ENCODE results near the gene UBE2R2. TPM values are rescaled to one million over a fixed set of nuclear protein-coding genes. Genes with fewer than 3 reads are reported as not detected.
"Not testable (repeated sequence)": the region's sequence is repeated elsewhere in the genome, so short reads cannot be mapped to it uniquely, and the experiment has no call there.

Gene UBE2R2
- total RNA-seq, 1 donor from 2014 or later: 36.7 TPM

- Histone ChIP-seq H3K4me3 (no peak overlapping the region), H3K27ac (peak overlapping the region; percentile 31), H3K27me3 (no peaks in the 10 kb centered on the region), H3K36me3 (no peaks in the 10 kb centered on the region), H3K9me3 (no peaks in the 10 kb centered on the region), H3K4me1 (peaks cover 21% of the 10 kb centered on the region)
- ATAC-seq (peak; percentile 49), DNase-seq (no peak)
- no peak for TF ChIP-seq CTCF (IDR thresholded peaks at IDR 0.05)
- intact Hi-C loops (cut with DNase I): no loop called here
Measured at GRCh38 chr9:33843312-33843961, 26.5 kb downstream of the UBE2R2 start.

DNA sequence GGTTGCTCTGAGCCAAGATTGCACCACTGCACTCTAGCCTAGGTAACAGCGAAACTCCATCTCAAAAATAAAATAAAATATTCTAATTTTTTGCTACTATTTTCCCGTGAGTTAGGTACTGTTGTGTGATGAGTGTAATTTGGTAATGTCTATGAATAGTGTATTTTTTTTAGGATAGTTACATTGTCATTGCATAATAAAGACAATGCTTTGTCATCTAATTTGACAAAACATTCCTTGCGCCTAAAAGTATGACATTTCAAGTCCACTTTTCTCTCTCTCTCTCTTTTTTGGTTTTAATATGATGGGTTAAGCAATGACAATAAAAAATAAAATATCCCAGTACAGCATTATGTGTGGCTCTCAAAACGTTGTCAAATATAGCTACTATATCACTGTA, 29.3 kb downstream of the UBE2R2 start:
- DNase-seq (no peak), ATAC-seq (no peak)
- H3K4me1 ChIP-seq: peaks cover 34% of the 10 kb centered on the region
- intact Hi-C loops (cut with DNase I): no loop called here
- TF ChIP-seq CTCF (IDR thresholded peaks at IDR 0.05): no peak
- H3K36me3 ChIP-seq: no peaks in the 10 kb centered on the region
- H3K27me3 ChIP-seq: no peaks in the 10 kb centered on the region
- H3K27ac ChIP-seq: no peak overlapping the region
- H3K4me3 ChIP-seq: no peak overlapping the region
- no peaks in the 10 kb centered on the region for H3K9me3 ChIP-seq

- DNase-seq; intact Hi-C loops (cut with DNase I); H3K36me3 ChIP-seq; H3K4me3 ChIP-seq; H3K9me3 ChIP-seq; H3K27ac ChIP-seq; ATAC-seq; H3K27me3 ChIP-seq: not testable (repeated sequence)
- peaks cover 42% of the 10 kb centered on the region for H3K4me1 ChIP-seq
Measured at GRCh38 chr9:33847894-33848205, 30.9 kb downstream of the UBE2R2 start.

DNA sequence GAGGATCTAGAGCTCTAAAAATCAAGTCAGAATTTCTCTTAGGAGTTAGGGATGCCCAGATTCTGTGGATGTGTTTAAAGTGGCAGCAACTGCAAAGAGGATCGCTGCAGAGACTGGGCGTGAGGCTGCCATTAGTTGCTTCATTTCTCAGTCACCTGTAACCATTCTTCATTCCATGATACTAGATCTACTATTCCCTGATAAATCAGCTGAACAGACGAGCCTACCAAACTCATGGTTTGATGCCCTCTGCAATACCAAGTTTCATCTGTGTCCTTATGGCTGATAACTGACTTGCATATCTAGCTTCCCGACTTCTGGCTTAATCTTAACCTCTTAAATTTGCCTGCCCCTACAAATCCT, 33.3 kb downstream of the UBE2R2 start:
- peak overlapping the region; percentile 32 for H3K27ac ChIP-seq
- no peaks in the 10 kb centered on the region for H3K27me3 ChIP-seq
- H3K4me3 ChIP-seq: no peak overlapping the region
- no peak for TF ChIP-seq CTCF (IDR thresholded peaks at IDR 0.05)
- H3K36me3 ChIP-seq: no peaks in the 10 kb centered on the region
- no peaks in the 10 kb centered on the region for H3K9me3 ChIP-seq
- no peak for DNase-seq
- intact Hi-C loops (cut with DNase I): loop anchor here (5.0 kb wide), 1 partner anchor 38 kb away; no protein-coding TSS in a partner anchor
- H3K4me1 ChIP-seq: peaks cover 38% of the 10 kb centered on the region
- no peak for ATAC-seq

DNA sequence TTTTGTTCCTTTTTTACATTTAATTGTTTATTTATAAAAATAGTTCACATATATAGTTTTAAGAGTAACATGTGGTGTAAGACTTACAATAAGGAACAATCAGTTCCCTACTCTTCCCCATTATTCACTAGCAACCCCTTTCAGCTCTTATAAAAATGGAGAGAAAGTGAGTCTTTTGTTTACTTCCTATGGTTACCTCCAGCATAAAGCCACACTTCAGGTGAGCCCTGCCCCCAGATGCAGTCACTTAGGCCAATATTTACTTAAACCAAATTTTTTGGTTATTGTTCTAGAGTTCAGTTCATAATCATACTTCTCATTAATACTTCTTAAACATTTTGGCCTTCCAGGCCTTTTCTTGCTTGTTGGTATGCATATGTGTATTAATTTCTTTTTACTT, 33.7 kb downstream of the UBE2R2 start:
- H3K36me3 ChIP-seq: no peaks in the 10 kb centered on the region
- H3K4me1 ChIP-seq: peaks cover 38% of the 10 kb centered on the region
- intact Hi-C loops (cut with DNase I): loop anchor here (5.0 kb wide), 1 partner anchor 38 kb away; no protein-coding TSS in a partner anchor
- DNase-seq (no peak), ATAC-seq (peak; percentile 46)
- H3K9me3 ChIP-seq: no peaks in the 10 kb centered on the region
- no peak overlapping the region for H3K4me3 ChIP-seq
- H3K27me3 ChIP-seq: no peaks in the 10 kb centered on the region
- peak overlapping the region; percentile 32 for H3K27ac ChIP-seq
- TF ChIP-seq CTCF (IDR thresholded peaks at IDR 0.05): no peak

DNA sequence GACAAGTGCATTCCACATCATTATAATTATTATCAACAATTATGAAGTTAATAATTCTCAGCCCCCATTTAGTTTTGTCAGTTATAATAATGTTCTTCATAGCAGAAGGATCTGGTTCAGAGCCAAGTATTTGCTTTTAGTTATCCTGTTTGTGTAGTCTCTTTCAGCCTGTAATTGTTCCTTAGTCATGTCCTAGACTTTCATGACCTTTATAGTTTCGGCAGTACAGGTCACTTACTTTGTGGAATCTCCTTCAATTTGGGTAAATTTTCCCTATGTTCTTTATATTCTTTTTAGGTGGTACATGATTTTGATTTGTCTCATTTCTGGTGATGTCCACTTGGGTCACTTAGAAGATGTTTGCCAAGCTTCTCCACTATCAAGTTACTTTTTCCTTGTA, 34.3 kb downstream of the UBE2R2 start:
- H3K9me3 ChIP-seq: no peaks in the 10 kb centered on the region
- ATAC-seq: no peak
- no peak for TF ChIP-seq CTCF (IDR thresholded peaks at IDR 0.05)
- peaks cover 38% of the 10 kb centered on the region for H3K4me1 ChIP-seq
- H3K36me3 ChIP-seq: no peaks in the 10 kb centered on the region
- peak overlapping the region; percentile 32 for H3K27ac ChIP-seq
- intact Hi-C loops (cut with DNase I): loop anchor here (5.0 kb wide), 1 partner anchor 39 kb away; no protein-coding TSS in a partner anchor
- DNase-seq: no peak
- no peak overlapping the region for H3K4me3 ChIP-seq
- H3K27me3 ChIP-seq: no peaks in the 10 kb centered on the region
